ENCODE measurements around the gene COL24A1.

- no peak for TF ChIP-seq POLR2A (IDR thresholded peaks at IDR 0.05; ENCODE audit: borderline replicate concordance, extremely low read depth, insufficient read depth, insufficient read length)
- TF ChIP-seq CTCF (IDR thresholded peaks at IDR 0.05 in 2 of 3, conservative IDR thresholded peaks at IDR 0.05 in 1 of 3; ENCODE audit: borderline replicate concordance in 1 of 3, insufficient read depth in 1 of 3, low read depth in 2 of 3, low read length in 2 of 3), result no peak
- no peak for TF ChIP-seq REST (IDR thresholded peaks at IDR 0.05; ENCODE audit: low read depth)
- no peak for TF ChIP-seq CEBPB (IDR thresholded peaks at IDR 0.05; ENCODE audit: low read depth)
- TF ChIP-seq EZH2phosphoT487 (IDR thresholded peaks at IDR 0.05; ENCODE audit: borderline replicate concordance), result no peak
- no peak for TF ChIP-seq EZH2 (IDR thresholded peaks at IDR 0.05)
- TF ChIP-seq ZNF274 (IDR thresholded peaks at IDR 0.05; ENCODE audit: low read depth, low read length), result no peak
- TF ChIP-seq ZFX (IDR thresholded peaks at IDR 0.05), result no peak
- TF ChIP-seq POLR2AphosphoS5 (IDR thresholded peaks at IDR 0.05; ENCODE audit: low read depth, low read length), result no peak
- TF ChIP-seq EGR1 (IDR thresholded peaks at IDR 0.05; ENCODE audit: low read depth), result no peak
- TF ChIP-seq YY1 (IDR thresholded peaks at IDR 0.05; ENCODE audit: extremely low read depth, insufficient replicate concordance, low read depth, low read length), result no peak
Observed at GRCh38 chr1:85900921-85901320, 255.7 kb downstream of the COL24A1 start.

Data from HCT116 (cell line).